Measurements from ENCODE around the gene MOV10L1. TPM values are rescaled to one million over a fixed set of nuclear protein-coding genes. Genes with fewer than 3 reads are reported as not detected.

The MOV10L1 gene
- total RNA-seq: 1 to 10 TPM in 1 of 3 donors, under 1 TPM in 2; 0.29 to 1.0 (median 0.49) TPM
- long read RNA-seq, donor 1: 0 reads
- long read RNA-seq, donor 2: 0 reads

DNA sequence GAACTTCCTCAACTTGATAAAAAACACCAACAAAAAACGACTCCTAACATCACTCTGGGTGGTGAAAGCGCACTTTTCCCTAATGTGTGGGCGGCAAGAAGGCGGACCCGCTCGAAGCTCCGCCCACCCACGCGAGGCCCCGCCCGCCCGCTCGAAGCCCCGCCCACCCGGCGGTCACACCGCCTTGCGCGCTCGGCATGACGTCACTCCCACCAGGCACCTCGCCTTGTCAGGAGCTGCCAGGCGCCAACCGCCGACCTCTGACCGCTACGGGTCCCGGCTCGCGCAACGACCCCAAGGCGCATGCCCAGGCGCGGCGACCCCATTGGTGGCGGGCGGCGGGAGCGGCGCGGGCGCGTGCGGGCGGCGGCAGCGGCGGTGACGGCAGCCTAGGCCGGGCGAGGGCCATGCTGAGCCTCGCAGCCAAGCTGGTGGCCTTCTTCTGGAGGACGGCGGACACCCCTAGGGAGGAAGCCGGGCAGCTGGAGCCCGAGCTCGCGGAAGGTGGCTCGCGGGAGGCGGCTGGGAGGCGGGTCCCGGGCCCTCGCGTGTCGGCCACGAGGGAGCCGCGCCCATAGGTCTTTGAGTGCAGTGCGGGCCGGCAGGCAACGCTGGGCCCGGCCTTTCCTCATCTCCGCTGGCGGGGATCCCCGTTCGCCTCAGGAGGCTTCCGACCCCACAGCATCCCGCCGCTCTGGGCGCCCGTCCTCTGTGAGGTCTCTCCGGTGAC, at the start of gene MOV10L1:
Gene MOV10L1, plus strand, starts transcription at position 325 of the 730 bp plus-strand sequence. Its CDS starts 83 bp downstream, at position 408.
- intact Hi-C loops (cut with DNase I, micrococcal nuclease): no loop called here
- Histone ChIP-seq H3K9me3 (no peaks in the 10 kb centered on the region), H3K4me1 (ENCODE audit: low read depth) (no peaks in the 10 kb centered on the region), H3K36me3 (ENCODE audit: low read depth) (no peaks in the 10 kb centered on the region), H3K4me3 (no peak within 1 kb of the TSS)
- TF ChIP-seq, protein P1, sequence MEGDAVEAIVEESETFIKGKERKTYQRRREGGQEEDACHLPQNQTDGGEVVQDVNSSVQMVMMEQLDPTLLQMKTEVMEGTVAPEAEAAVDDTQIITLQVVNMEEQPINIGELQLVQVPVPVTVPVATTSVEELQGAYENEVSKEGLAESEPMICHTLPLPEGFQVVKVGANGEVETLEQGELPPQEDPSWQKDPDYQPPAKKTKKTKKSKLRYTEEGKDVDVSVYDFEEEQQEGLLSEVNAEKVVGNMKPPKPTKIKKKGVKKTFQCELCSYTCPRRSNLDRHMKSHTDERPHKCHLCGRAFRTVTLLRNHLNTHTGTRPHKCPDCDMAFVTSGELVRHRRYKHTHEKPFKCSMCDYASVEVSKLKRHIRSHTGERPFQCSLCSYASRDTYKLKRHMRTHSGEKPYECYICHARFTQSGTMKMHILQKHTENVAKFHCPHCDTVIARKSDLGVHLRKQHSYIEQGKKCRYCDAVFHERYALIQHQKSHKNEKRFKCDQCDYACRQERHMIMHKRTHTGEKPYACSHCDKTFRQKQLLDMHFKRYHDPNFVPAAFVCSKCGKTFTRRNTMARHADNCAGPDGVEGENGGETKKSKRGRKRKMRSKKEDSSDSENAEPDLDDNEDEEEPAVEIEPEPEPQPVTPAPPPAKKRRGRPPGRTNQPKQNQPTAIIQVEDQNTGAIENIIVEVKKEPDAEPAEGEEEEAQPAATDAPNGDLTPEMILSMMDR (IDR thresholded peaks at IDR 0.05): no peak
- DNase-seq (peak in 1 of 3 donors; percentile 38), ATAC-seq (no peak)

DNA sequence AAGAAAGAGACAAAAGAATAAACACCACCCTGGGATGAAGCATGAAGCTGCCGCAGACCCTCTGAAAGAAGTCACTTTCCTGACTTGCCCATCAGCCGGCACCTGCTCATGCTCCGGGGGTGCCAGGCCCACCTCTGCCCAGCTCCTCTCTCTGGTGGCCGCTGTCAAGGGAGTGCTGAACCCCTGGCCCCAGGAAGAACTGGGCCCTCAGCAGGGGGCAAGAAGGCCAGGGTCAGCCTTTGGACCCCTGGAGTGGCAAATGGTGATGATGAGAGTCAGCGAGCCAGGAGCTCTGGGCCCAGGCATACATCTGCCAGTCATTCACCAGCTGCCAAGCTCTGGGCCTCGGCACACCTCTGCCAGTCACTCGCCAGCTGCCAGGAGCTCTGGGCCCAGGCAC, 49.1 kb upstream of the MOV10L1 start:
- DNase-seq: no peak
- TF ChIP-seq, protein P1 (IDR thresholded peaks at IDR 0.05): no peak
- H3K4me1 ChIP-seq (ENCODE audit: low read depth): no peaks in the 10 kb centered on the region
- no peaks in the 10 kb centered on the region for H3K9me3 ChIP-seq
- H3K36me3 ChIP-seq (ENCODE audit: low read depth): no peaks in the 10 kb centered on the region
- no peak overlapping the region for H3K4me3 ChIP-seq
- intact Hi-C loops (cut with DNase I, micrococcal nuclease): no loop called here
- ATAC-seq: no peak

DNA sequence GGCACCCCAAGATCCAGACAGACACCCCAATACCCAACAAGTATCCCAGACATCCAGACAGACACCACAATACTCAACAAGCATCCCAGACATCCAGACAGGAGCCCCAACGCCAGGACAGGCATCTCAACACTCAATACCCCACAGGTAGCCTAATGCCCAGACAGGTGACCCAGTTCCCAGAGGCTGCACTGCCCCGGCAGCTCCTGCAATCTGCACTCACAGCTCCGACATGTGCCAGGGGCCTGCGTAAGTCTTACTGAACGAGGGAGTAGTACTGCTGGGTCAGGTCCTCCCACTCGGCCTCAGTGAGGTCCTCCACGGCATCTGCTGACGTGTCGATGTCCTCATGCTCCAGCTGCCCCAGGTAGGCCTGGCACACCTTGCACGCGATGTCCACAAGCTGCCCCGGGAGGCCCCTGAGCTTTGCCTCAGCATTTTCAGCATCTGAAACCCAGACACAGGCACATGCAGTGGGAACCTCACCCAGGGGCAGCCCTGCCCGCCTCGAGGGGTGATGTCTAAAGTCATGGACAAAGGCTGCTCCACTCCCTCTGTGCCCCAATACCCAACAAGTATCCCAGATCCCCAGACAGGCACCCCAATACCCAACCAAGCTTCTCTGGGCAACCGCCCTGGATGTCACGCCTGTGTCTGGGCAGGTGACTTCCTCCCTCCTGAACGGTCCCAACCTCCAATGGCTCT, 48.3 kb upstream of the MOV10L1 start:
- H3K4me1 ChIP-seq (ENCODE audit: low read depth): no peaks in the 10 kb centered on the region
- no peak for DNase-seq
- no peak for ATAC-seq
- no peak overlapping the region for H3K4me3 ChIP-seq
- intact Hi-C loops (cut with DNase I, micrococcal nuclease): no loop called here
- H3K9me3 ChIP-seq: no peaks in the 10 kb centered on the region
- TF ChIP-seq, protein P1 (IDR thresholded peaks at IDR 0.05): no peak
- no peaks in the 10 kb centered on the region for H3K36me3 ChIP-seq (ENCODE audit: low read depth)

DNA sequence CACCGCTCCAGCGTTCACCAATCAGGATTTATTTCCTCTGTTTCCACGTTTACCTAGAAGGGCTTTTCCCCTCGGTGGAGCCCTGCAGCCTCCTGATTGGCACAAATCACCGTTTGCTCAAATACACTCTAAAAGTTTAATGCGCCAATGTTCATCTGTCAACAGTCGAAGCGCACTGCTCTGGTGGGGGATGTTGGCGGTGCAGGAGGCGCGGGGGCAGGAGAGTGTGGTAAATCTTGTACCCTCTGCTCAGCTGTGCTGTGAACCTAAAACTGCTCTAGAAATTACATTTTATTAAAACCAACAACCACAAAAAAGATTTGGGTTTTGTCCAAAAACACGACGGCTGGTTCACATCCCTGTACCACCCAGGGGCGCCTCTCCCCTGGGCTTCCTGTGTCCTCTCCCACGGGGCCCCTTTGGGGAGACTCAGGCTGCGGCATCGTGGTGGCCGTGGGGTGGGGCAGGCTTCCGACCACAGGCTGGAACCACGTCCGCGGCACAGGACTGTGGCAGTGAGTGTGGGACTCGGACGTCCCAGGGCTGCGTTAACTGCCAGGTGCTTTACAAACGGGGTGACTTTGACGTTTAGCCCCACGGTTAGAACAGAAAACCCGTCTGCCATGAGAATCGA, 45.2 kb upstream of the MOV10L1 start:
- no peaks in the 10 kb centered on the region for H3K36me3 ChIP-seq (ENCODE audit: low read depth)
- no peak for ATAC-seq
- intact Hi-C loops (cut with DNase I, micrococcal nuclease): no loop called here
- H3K9me3 ChIP-seq: no peaks in the 10 kb centered on the region
- H3K4me1 ChIP-seq (ENCODE audit: low read depth): no peaks in the 10 kb centered on the region
- no peak overlapping the region for H3K4me3 ChIP-seq
- peak in 1 of 3 donors; percentile 44 for DNase-seq
- TF ChIP-seq, protein P1 (IDR thresholded peaks at IDR 0.05): no peak

DNA sequence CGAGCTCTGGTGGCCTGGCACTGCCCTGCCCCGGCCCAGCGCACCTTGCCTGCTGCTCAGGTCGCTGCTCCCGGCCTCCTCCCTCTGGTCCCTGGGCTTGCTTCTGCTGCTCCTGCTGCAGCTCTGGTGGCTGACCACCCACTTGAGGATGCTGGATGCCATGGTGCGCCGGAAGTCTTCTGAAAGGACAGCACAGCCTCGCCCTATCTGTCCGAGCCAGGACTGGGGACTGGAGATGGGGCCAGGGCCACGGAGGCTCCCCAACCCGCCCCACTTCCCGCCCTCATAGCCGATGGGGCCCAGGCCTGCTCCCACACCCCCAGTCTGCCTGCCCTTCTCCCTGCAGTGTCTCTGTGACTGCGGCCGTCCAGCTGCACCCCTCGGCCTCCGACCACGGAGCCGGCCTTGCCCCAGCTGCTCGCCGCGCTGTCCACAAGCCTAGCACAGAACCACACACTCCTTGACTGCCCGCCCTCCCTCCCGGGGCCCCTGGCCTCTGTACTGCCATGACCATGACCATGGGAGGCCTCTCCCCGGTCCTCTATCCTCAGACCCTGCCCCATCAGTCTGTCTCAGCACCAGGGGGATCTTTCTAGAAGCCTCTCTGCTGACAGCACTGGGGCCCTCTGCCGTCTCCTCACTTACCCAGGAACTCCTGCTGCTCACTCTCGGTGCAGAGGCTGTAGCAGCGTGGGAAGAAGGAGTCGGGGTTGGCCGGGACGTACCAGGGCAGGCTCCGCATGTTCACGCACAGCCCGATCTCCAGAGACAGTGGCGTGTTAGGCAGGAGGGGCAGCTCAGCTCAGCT, 44.4 kb upstream of the MOV10L1 start:
- TF ChIP-seq, protein P1 (IDR thresholded peaks at IDR 0.05): no peak
- Histone ChIP-seq H3K4me3 (no peak overlapping the region), H3K36me3 (ENCODE audit: low read depth) (no peaks in the 10 kb centered on the region), H3K4me1 (ENCODE audit: low read depth) (no peaks in the 10 kb centered on the region), H3K9me3 (no peaks in the 10 kb centered on the region)
- DNase-seq (peak in 1 of 3 donors; percentile 42), ATAC-seq (peak; percentile 8)
- intact Hi-C loops (cut with DNase I, micrococcal nuclease): no loop called here
